AG04449 (cell line): ENCODE results near the gene ERMN.
A peak's percentile ranks its signal among the peaks of the same experiment; 100 is the strongest.

Experiments used
- CTCF ChIA-PET: fragments of 350-600 bp; formaldehyde crosslinking; extraction: SDS; loops from one replicate; lab custom pipeline; 2021; ENCODE audit warnings: antibody characterized with exemption; lab: Yijun Ruan, JAX
- POLR2A ChIA-PET: fragments of 400-600, 350-600 bp; formaldehyde crosslinking; extraction: SDS; loops from one replicate; lab custom pipeline; 2020; ENCODE audit warnings: antibody characterized with exemption, inconsistent platforms; lab: Yijun Ruan, JAX
- DNase-seq: peaks from one replicate; pipeline ENCODE4 v3.0.0-alpha.2; 2010; ENCODE audit warnings: low read depth, low spot score
- H3K4me3 ChIP-seq: 2 replicates; pipeline ENCODE4 v1.5.1; 2011; ENCODE audit warnings: low read depth, mild to moderate bottlenecking, control low read depth, low read length
- CTCF ChIP-seq: IDR thresholded peaks from one replicate; pipeline ENCODE4 v1.5.1; 2011; ENCODE audit warnings: mild to moderate bottlenecking, moderate library complexity, low read length, control low read depth, inconsistent platforms; ENCODE audit not compliant: insufficient read depth; ENCODE audit errors: missing control alignments

The ERMN gene

GRCh38 chr2:157315901-157316300, 9.7 kb downstream of the ERMN start:
- POLR2A ChIA-PET, result no interaction called here

GRCh38 chr2:157312866-157313486, 12.6 kb downstream of the ERMN start:
- no peak overlapping the region for H3K4me3 ChIP-seq
- ChIA-PET CTCF (interaction anchor here (0.8 to 7.0 kb wide), 3 partner anchors 8 to 15 kb away, joined by 3 to 111 read pairs (median 8); partner anchors contain the start of gene ERMN), POLR2A (no interaction called here)
- no peak for TF ChIP-seq CTCF
- no peak for DNase-seq

More at GRCh38 chr2:157315901-157316300, 9.7 kb downstream of the ERMN start:
- no peak for TF ChIP-seq CTCF
- no peak overlapping the region for H3K4me3 ChIP-seq
- CTCF ChIA-PET, result interaction anchor here (0.8 to 25.7 kb wide), 4 partner anchors 12 to 173 kb away, joined by 3 to 370 read pairs (median 60); partner anchors contain the start of gene ERMN
- DNase-seq, result no peak

- H3K4me3 ChIP-seq, result no peak overlapping the region
- ChIA-PET CTCF (interaction anchor here (0.8 to 3.9 kb wide), 5 partner anchors 9 to 25 kb away, joined by 3 to 35 read pairs (median 11); partner anchors contain the start of gene ERMN), POLR2A (no interaction called here)
- no peak for DNase-seq
- no peak for TF ChIP-seq CTCF
Observed at GRCh38 chr2:157311706-157312105, 13.9 kb downstream of the ERMN start.

- TF ChIP-seq CTCF, result no peak
- POLR2A ChIA-PET, result no interaction called here
- H3K4me3 ChIP-seq, result no peak overlapping the region
- CTCF ChIA-PET, result interaction anchor here (1.3 to 3.9 kb wide), 3 partner anchors 17 to 40 kb away, joined by 3 to 35 read pairs (median 11); partner anchors contain the start of gene ERMN
- no peak for DNase-seq
Observed at GRCh38 chr2:157309878-157310277, 15.7 kb downstream of the ERMN start.

- POLR2A ChIA-PET, result no interaction called here
- no peak overlapping the region for H3K4me3 ChIP-seq
- peak; percentile 24 for TF ChIP-seq CTCF
- CTCF ChIA-PET, result interaction anchor here (0.8 to 12.0 kb wide), 10 partner anchors 9 to 704 kb away, joined by 3 to 370 read pairs (median 3); partner anchors contain the start of gene ERMN
- DNase-seq, result no peak
Observed at GRCh38 chr2:157307021-157307420, 18.6 kb downstream of the ERMN start.

- DNase-seq, result no peak
- TF ChIP-seq CTCF, result no peak
- ChIA-PET POLR2A (interaction anchor here (0.7 to 1.3 kb wide), 2 partner anchors 19 to 571 kb away, joined by 3 to 4 read pairs; partner anchors contain the start of gene ACVR1), CTCF (interaction anchor here (0.9 to 12.0 kb wide), 10 partner anchors 8 to 706 kb away, joined by 3 to 370 read pairs (median 6); partner anchors contain the start of gene ERMN)
- no peak overlapping the region for H3K4me3 ChIP-seq
Observed at GRCh38 chr2:157305723-157306110, 19.9 kb downstream of the ERMN start.
